GM18511 (cell line): Measurements from ENCODE around the gene GSAP.

Experiments used
- ATAC-seq: cut with Tn5 transposase; IDR thresholded peaks from one replicate; pipeline ENCODE4 v1.9.1; 2021; ENCODE audit warnings: mild to moderate bottlenecking, moderate library complexity; ENCODE audit not compliant: unreplicated experiment

The GSAP gene

DNA sequence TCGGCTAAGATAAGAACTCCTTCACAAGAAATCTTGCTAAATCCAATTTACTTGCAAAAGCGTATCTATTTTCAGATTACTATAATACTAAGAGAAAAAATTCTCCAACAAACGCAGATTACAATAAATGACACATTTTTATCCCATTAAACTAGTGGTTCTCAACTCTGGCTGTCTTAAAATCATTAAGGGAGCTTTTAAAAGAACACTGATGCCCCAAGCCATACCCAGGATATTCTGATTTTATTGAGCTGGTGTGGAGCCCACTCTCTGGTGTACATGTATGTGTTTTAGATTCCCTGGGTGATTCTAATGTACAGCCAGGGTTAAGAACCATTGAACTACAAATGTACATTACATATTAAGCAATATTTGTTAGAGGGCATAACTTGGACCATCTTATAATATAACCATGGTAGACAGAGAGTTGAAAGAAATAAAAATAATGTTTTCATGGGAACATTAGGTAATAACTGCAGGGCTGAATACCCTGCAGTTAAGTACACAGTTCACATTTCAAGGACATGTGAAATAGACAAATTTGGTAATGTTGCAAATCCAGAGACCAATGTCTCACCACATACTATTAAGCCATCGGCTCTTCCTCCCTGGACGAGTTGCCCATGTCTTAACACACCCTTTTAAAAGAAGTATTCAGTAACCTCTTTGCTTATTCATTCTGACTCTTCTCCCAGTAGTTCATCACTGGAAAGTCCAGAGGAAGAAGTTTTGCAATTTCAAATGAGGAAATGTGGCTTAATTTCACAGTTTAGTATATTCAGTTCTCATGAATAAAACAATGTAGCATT is 6.2 kb downstream of the GSAP start:
- no peak for ATAC-seq

DNA sequence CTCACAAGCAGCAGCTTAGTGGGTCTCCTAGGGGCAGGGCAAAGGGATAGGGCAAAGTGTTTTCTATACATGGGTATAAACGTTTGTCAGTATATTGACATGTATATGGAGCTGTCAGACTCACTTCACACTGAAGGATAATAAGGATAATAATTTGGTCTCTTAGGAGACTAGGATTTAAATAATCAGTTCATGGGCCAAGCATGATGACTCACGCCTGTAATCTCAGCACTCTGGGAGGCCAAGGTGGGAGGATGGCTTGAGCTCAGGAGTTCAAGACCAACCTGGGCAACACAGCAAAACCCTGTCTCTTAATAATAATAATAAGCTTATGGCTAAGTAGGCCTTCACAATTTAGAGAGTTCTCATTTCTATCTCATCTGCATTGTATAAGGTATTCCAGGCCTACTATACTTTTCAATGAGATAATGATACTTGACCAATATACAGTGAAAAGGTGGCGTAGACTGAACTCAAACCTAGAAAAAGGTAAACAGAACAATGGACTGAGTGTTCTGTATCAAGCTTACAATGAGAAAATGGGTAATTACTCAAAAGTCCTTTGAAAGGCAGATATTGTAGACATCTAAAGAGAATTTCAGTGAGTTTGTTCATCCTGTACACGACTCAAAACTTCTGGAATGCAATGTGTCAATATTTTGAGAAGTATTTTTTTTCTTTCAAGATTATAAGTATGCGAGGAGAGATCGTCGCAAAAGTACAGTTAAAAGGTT is 7.0 kb downstream of the GSAP start:
- no peak for ATAC-seq

DNA sequence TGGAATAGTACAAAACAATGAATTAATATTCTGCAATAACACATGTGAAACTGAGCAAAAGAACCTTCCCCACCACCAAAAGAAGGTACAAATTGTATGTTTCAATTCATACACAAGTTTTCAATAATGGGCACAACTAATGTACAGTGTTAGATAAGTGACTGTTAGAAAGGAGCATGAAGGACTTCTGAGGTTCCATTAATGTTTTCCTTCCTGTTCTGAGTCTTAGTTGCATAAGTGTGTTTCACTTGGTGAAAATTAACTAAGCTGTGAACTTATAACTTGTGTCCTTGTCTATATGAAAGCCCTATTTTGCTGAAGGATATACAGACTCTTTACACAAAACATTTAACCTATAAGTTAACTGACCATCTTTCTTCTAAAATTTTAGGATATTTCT is 8.2 kb downstream of the GSAP start:
- no peak for ATAC-seq

DNA sequence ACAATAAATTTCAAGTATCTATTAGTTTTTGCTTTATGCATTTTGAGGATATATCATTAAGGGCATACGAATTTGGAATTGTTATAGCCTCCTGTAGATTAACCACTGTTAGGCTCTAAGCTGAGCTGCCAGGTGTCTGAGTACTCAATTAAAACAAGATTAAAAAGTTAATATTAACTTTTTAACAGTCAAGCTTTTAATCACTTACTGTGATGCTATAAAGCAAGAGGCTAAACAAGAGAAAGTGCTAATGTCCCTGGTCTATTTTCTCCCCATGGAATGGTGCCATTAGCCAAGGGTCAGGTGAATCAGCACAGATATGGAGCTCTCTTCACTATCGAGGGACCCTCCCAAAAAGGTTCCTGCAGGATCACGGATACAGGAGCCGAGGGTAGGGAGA is 9.7 kb downstream of the GSAP start:
- ATAC-seq, result no peak

DNA sequence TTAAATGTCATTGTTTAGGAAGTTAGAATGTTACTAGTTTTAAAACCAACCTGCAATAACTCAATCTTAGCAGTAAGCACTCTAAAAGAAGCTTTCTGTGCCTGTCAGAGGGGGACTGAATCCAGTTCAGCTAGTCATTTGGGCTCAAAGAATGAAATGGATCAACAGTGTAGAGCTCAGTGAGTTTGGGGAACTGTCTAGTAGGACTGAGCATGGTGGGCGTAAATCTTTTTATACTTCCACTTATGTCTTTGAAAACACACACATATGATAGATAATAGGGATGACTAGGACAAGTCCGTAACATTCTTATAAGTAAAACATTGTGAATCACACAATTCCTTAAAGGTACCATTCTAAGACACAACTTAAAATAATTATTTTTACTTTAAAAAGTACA is 11.5 kb downstream of the GSAP start:
- no peak for ATAC-seq

DNA sequence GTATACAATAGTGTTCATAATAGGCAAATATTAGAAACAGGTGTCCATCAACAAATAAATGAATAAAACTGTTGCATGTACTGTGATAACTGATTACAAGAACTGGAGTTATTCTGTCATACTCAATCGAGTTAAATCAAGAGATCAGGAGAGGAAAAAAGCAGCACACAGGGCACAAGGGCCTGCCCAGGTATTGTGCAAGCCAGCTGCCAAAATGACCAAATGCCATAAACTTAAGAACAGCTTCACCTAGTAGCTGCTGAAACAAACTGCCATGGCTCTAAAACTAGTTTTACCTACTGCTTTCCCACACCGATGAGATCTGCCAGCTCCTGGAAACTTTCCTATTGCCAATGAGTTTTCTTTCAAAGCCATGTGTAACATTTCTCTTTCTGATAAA is 12.2 kb downstream of the GSAP start:
- no peak for ATAC-seq

DNA sequence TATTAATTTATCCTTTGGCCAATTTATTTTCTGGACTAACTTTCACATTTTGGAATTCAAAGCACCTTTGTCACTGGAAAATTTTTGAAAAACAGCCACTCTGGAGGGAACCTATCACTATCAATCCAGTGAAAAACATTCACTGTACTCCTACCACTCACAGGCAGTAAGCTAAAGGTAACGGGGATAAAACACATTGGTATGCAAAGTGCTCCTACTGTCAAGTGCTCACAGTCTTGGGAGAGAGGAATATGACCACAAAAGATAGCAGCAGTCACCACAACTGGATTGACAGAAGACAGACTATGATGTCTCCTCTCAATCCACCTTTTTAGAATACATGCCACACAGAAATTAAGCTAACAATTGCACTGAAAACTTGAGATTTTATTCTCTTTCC is 13.3 kb downstream of the GSAP start:
- ATAC-seq, result no peak

DNA sequence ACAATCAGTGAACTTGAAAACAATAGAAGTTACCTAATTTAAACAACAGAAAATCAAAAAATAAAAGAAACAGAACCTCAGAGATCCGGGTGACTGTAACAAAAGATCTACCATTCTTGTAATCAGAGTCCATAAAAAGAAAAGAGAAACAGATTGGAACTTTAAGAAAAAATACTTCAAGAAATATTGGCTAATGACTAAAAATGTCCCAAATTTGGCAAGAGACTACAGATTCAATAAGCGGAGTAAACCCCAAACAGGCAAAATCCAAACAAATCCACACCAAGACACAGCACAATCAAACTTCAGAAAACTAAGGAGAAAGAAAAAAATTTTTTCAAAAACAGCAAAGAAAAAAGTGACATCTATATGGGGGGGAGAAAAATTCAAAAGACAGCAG is 15.1 kb downstream of the GSAP start:
- ATAC-seq, result no peak

DNA sequence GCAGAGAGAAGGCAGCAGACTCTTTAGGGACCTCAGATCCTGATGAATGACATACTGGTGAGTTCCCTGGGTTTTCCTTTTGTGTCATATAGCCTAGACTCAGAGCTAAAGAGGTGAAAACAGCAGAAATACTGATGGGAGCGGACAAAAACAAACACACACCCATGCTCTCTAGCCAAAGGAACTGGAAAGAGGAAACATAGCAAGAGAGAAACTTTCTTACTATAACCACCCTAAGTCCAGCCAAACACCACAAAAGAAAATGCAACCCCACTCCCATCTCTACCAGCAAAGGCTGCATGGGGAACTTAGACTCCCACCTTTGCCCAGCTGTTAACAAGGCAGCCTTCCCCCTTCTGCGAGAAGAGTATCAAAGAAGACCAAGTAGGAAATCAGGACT is 16.3 kb downstream of the GSAP start:
- ATAC-seq, result no peak

DNA sequence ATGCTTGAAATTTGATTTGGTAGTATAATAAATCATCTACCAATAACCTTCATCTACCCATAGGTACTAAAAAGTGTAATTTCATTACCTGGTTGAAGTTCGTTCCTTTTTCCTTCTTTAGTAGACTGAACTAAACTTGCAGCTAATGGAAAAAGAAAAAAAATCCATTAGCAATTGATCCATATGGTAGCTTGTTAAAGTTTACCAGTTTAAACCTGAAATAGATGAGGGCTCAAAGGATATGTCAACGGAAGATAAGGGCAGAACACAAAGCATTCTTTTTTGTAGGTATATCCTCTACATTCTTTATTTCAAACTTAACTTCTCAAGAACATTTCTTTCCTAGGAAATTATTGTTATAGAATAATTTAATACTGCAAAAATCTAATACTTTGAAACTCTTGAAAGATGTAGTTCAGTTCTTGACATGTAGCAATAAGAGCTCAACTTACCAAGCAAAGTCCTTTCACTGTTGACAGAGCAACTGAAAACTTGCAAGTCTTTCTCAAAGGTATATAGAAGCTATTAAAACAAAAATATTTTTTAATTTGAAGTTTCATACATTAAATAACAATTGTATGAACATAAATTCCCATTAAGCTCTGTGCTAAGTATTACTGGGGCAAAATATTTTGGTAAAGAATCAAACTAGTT is 19.1 kb downstream of the GSAP start:
- no peak for ATAC-seq

DNA sequence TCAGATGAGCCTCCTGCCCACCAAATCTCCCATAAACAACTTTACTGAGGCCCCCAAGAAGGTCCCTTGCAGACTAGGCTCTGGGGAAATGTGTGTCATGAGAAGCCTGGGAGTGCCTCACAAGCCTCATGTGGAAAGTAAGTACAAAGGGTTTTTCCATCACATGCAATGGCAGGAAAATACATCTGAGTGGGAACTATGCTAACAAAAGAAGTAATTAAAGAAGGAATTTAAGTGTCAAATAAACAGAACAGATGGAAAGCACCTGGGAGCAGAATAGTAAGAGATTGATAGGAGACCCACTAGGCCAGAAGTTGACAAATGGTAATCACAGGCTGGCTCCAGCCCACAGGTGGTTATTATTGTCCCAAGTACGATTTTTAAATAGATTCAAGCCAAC is 20.5 kb downstream of the GSAP start:
- ATAC-seq, result no peak

DNA sequence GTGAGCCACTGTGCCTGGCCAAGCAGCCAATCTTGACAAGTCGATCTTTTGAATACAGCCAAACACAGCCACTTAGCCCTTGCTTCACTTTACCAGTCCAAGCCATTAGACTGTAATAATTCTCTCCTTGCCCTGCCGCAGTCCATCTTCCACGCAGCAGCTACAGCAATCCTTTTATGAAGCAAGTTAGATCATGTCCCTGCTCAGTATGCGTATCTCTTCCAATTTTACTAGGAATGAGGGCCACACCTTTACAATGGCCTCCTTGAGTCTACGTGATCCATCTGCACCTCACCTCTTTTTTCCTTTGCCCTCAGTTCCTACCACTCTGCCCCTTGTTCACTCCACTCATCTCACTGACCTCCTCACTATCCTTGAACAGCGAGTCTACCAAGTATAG is 22.2 kb downstream of the GSAP start:
- no peak for ATAC-seq

DNA sequence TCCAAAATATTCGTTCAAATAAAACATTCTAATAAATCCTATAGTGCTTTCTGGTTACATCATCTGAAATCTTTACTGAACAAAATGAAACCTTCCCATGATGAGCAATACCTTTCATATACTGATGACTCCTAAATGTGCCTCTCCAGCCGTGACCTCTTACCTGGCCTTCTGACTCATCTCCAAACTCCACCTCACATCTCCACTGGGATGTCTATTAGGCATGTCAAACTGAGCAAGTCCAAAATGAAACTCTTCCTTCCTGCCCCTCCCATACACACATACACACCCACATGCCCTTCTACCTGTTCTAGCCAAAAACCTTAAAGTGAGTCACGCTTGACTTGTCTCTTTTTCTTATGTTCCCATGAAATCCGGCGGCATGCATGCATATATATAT is 22.9 kb downstream of the GSAP start:
- peak; percentile 97 for ATAC-seq

DNA sequence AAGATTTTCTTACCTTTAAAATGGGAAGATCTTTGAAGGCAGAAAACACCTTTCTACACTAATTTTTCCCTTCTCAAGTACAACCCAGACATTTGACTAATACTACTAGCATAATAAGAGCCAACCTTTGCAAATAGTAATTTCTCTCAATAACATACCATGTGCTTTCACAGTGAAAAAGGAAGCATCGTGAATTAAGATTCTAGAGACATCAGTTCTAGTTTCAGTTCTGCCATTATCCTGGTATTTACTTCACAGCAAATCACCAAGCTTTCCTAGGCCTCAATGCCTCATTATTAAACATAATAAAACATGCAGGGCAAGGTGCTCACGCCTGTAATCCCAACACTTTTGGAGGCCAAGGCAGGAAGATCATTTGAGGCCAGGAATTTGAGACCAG is 24.9 kb downstream of the GSAP start:
- peak; percentile 61 for ATAC-seq

DNA sequence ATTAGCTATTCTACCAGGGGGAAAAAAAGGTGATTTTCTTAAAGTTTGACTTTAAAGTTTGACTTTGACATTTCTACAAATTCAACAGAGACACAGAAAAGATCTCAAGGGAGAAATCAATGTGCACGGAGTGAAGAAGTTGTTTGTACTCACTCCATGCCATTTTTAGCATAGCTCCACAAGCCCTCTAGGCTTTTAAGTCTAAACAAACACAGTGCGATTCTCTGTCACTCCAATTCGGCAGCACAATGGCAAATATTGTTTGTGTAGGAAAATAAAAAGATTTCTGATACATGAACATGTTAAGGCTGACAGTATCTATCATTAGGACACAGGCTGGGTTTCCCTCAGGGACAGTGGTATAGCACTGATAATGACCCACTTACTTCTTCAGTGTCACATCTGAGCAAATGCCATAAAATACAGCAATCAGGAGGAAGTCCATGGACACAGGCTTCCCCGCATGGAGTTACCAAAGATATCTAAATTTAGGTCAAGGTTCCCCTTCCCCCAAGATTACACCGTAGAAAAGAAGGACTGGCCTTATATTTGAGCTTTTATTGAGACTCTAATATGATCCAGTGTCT is 28.0 kb downstream of the GSAP start:
- ATAC-seq, result no peak

DNA sequence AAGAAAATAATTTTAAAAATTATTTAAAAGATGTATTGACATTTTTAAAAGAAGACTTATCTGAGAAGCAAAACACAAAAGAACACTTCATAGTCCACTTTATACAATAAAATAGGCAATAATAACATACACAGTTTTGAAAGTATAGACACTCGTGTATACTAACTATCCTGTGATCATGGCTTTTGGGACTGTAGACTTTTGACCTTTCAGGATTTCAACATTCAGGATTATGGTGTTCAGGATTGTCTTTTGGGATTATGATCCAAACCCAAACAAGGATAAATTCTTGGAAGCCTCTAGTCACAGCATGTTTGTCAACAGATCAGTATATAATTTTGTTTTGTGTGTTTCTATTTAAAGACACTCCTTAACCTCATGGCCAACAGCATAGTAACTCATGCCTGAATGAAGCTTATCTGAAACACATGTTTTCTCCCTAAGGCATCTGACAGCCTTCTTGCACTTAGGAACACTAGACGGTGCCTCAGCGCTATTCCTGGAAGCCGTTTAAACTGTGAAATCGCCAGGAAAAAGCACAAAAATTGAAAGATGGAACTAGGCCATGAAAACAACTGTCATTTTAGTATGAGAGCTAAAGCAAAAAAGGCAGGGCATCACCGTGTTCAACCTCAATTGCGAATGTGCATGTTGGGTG is 29.9 kb downstream of the GSAP start:
- no peak for ATAC-seq

DNA sequence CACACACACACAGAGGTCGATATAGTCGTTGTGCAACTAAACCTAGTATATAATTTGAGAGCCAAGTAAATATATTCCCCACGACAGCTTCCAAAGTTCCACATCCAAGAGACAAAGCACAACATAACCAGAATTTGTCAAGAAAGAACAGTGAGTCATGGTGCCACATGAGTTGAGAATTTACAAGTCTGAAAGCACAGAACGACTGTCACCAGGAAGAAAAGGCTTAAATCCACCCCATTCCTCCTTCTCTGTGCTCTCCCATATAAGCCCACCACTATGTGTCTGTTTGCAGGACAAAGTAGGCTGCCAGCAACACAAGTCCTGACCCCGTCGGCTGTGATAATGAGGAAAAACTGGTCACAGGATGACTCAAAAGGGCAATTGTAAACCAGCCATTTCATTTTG is 32.8 kb downstream of the GSAP start:
- no peak for ATAC-seq

DNA sequence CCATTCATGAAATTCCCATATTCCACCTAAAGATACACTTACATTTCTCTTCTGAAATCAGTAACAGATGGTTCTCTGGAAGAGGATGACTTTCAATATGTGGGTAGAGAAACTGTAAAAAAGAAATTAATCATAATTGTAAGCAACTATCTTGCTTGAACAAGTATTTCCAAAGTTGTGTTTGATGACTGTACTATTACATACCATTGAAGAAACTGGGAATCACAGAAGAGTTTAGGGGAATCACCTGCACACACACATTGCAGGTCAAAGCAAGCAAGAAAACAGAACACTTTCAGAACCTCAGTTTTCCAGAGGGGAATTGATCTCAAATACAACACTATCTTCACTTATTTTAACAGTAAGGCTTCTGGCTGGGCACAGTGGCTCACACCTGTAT is 33.6 kb downstream of the GSAP start:
- ATAC-seq, result no peak

DNA sequence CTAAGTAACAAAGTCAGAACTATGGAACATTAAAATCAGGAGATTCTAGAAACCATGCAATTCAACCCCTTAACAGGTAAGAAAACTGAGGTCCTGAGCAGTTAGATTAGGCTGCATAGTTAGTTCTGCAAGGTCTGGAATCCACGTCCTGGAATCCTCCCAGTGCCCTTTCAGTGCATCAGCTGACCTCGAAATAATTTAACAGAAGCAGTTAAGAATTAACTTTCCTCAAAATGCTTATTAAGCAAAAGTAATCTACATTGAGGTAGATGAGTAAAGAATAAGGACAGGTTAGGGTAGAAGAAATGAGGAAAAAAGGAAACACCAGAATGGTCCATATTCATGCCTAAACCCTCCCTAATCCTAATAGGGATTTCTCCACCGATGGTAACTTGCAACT is 37.6 kb downstream of the GSAP start:
- ATAC-seq, result no peak

DNA sequence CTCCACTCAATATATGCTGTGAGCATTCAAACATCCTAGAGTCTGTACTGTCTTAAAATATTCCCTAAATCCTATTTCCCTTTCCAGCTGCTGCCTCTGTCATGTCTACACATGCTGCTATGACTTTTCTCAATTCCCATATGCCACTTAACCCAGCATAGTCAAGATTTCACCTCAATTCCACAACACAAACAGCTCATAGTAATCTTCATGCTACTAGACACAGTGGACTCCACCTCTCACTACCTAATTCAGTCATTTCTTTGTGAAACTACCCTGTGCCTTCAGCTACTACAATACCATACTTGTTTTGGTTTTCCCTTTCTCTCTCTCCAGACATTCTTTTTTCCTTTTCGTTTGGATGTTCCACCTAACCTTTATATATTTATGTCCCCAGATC is 45.5 kb downstream of the GSAP start:
- ATAC-seq, result peak; percentile 78

DNA sequence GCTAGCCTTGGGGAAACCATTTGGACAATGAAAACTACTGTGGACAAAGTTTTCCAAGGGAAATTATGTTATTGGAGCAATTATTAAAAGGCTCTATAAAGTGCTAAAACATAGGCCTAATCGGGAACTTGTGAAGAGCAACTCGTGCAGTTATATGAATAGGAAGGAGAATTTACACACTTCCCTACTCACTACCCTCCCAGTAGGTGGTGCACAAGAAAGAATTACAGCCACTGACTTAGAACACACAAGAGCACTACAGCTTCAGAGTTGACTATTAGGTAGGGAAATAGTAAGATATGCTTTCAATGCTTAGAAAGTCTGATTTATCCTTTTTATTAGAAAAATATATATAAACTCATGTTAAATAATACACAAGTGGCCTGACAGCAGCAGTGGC is 47.2 kb downstream of the GSAP start:
- no peak for ATAC-seq
